ENCODE measurements around the gene HERPUD1.

DNA sequence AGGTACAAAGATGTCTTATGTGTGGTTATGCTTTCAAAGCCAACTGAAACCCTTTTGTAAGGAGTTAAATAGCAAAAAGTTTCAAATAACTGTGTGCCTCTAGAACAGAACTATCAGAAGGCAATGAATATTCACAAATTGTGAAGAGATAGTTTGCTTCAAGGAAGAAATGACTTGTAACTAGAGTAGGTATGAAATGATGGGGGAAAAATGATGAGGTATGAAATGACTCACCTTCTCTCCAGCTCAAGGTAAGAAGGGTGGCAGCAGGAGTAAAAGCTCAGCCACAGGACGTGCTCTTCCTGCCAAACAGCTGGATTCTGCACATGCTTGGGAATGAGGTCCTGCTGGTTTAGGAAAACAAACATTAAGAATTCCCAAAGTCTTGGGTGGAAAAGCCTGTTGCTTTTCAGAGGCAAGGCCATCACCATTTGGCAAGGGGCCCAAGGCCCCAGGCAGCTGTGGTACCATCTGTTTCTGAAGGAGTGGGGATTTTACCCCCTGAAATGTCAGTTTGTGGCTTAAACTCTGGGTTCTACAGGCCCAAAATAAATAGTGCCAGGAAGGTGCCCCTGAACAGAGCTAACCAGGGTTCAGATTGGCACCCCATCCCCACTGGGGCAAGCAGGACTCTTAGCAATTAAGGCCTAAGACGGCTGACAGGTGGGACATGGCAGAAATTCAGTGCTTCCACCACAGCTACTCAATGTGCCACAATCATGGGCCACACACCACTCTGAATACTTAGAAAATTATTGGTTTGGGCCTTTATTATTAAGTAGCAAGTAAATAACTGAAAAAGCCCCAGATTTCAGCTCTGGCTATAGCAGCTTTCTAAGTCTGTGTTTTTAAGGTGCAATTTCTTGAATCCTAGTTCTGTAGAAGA is 13.3 kb downstream of the HERPUD1 start:
- TF ChIP-seq, protein P1, sequence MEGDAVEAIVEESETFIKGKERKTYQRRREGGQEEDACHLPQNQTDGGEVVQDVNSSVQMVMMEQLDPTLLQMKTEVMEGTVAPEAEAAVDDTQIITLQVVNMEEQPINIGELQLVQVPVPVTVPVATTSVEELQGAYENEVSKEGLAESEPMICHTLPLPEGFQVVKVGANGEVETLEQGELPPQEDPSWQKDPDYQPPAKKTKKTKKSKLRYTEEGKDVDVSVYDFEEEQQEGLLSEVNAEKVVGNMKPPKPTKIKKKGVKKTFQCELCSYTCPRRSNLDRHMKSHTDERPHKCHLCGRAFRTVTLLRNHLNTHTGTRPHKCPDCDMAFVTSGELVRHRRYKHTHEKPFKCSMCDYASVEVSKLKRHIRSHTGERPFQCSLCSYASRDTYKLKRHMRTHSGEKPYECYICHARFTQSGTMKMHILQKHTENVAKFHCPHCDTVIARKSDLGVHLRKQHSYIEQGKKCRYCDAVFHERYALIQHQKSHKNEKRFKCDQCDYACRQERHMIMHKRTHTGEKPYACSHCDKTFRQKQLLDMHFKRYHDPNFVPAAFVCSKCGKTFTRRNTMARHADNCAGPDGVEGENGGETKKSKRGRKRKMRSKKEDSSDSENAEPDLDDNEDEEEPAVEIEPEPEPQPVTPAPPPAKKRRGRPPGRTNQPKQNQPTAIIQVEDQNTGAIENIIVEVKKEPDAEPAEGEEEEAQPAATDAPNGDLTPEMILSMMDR (IDR thresholded peaks at IDR 0.05), result no peak
- TF ChIP-seq POLR2A (IDR thresholded peaks at IDR 0.05), result no peak
